GM18505 (cell line): ENCODE data around the gene RC3H1.
"Not testable (repeated sequence)": the region's sequence is repeated elsewhere in the genome, so short reads cannot be mapped to it uniquely, and the experiment has no call there.

ENCODE experiments used
- ATAC-seq: cut with Tn5 transposase; IDR thresholded peaks from one replicate; pipeline ENCODE4 v1.9.1; 2021; ENCODE audit not compliant: unreplicated experiment
- POLR2A ChIP-seq: IDR thresholded peaks from 4 replicates; pipeline ENCODE4 v1.6.1; 2011; ENCODE audit warnings: borderline replicate concordance; ENCODE audit not compliant: insufficient read depth, insufficient read length; ENCODE audit errors: extremely low read depth

Gene RC3H1

GRCh38 chr1:174022080-174022975, at the start of gene RC3H1:
Gene RC3H1 (minus strand): TSS chr1:174022357. CDS start chr1:173992985, 29,372 bp downstream.
- TF ChIP-seq POLR2A = peak; percentile 90
- ATAC-seq = peak; percentile 91

GRCh38 chr1:174070614-174071013, 48.5 kb upstream of the RC3H1 start:
- no peak for TF ChIP-seq POLR2A
- ATAC-seq = no peak

- no peak for ATAC-seq
- no peak for TF ChIP-seq POLR2A
These were observed 45.8 kb upstream of the RC3H1 start for GRCh38 chr1:174068000-174068399.

GRCh38 chr1:174060090-174060489, 37.9 kb upstream of the RC3H1 start:
- no peak for ATAC-seq

GRCh38 chr1:174058624-174059023, 36.5 kb upstream of the RC3H1 start:
- no peak for TF ChIP-seq POLR2A
- no peak for ATAC-seq

More at GRCh38 chr1:174060090-174060489, 37.9 kb upstream of the RC3H1 start:
- no peak for TF ChIP-seq POLR2A

GRCh38 chr1:174056609-174057008, 34.5 kb upstream of the RC3H1 start:
- ATAC-seq = not testable (repeated sequence)

- ATAC-seq = not testable (repeated sequence)
These were observed 33.6 kb upstream of the RC3H1 start for GRCh38 chr1:174055797-174056196.

GRCh38 chr1:174053826-174054225, 31.7 kb upstream of the RC3H1 start:
- no peak for TF ChIP-seq POLR2A

GRCh38 chr1:174052621-174053020, 30.5 kb upstream of the RC3H1 start:
- TF ChIP-seq POLR2A = no peak

More at GRCh38 chr1:174053826-174054225, 31.7 kb upstream of the RC3H1 start:
- no peak for ATAC-seq

GRCh38 chr1:174051956-174052355, 29.8 kb upstream of the RC3H1 start:
- no peak for ATAC-seq
- no peak for TF ChIP-seq POLR2A

More at GRCh38 chr1:174052621-174053020, 30.5 kb upstream of the RC3H1 start:
- ATAC-seq = no peak

- no peak for ATAC-seq
- no peak for TF ChIP-seq POLR2A
These were observed 27.4 kb upstream of the RC3H1 start for GRCh38 chr1:174049514-174049913.

- TF ChIP-seq POLR2A = no peak
- ATAC-seq = no peak
These were observed 22.5 kb upstream of the RC3H1 start for GRCh38 chr1:174044418-174045222.

GRCh38 chr1:174042509-174042908, 20.4 kb upstream of the RC3H1 start:
- not testable (repeated sequence) for ATAC-seq

- ATAC-seq = no peak
- no peak for TF ChIP-seq POLR2A
These were observed 19.2 kb upstream of the RC3H1 start for GRCh38 chr1:174041369-174041768.
